GM18508 (cell line): ENCODE data around the gene SEC61A1.

ENCODE experiments used
- ATAC-seq: cut with Tn5 transposase; IDR thresholded peaks from one replicate; pipeline ENCODE4 v1.9.1; 2021; ENCODE audit warnings: moderate number of reproducible peaks; ENCODE audit not compliant: insufficient read depth, unreplicated experiment

The SEC61A1 gene

DNA sequence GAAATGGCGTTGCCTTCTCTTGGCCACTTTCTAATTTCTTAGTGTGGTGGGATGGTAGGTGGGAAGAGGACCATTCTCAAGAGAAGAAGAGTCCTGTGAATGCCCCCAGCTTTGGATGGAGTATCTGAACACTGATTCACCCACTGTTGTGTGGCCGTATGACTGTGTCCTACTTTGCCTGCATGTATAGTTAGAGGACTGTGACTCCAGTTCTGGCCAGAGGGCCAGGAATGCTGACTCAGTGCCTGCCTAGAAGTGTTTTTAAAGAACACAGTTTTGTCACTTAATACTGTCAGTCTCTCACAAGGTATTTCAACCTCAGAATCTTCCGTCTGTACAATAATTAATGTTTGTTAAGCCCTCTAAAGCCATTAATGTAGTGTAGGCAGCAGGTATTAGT is 2.1 kb downstream of the SEC61A1 start:
- no peak for ATAC-seq

DNA sequence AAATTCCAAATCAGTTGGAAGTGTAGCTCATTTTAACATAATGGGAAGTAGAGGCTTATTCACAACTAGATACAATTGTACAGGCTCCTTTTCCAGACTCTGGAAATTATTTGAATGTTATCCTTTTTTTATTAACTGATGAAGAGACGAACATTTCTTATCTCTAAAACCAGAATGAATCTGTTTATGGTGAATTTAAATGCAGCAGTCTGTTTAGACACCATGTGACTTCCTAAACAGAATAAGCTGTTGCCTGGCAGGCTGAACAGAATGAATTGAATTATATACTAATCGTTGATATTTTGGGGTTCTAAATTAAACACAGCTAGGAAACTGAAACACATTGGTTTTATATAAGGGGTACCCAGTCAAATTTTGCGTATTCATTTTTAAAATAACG is 4.0 kb downstream of the SEC61A1 start:
- no peak for ATAC-seq

DNA sequence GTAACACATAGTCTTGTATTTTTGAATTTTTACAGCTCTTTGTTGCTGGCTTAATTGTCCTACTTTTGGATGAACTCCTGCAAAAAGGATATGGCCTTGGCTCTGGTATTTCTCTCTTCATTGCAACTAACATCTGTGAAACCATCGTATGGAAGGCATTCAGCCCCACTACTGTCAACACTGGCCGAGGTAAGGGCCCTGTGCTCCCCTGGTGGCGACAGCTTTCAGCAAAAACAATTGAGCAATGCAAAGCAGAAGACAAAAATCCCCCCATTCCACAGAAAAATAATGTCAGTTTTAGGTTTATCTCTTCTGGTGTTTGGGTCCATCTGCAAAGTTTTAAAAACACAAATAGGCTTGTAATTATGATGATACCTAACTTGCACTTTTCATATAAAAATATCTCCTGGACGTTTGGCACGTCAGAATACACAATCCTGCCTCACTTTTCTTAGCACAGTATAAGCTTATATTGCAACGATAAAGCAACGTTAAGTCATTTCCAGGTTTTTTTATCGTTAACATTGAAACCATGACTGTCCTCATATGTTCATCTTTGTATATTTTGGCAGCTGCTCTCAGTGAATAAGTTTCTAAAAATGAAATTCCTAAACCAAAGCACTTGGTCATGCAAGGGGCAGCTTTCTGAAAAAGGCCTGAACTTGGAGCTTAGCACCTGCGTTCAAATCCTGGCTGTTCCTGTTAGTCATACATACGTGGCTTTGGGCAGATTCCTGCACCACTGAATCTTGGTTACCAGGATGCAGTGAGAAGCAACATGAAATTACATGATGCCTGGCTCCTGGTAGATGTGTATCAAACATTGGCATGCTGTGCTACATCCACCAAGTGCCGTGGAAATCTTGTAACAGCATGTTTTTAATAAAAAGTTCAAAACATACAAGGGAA is 8.5 kb downstream of the SEC61A1 start:
- ATAC-seq = no peak

DNA sequence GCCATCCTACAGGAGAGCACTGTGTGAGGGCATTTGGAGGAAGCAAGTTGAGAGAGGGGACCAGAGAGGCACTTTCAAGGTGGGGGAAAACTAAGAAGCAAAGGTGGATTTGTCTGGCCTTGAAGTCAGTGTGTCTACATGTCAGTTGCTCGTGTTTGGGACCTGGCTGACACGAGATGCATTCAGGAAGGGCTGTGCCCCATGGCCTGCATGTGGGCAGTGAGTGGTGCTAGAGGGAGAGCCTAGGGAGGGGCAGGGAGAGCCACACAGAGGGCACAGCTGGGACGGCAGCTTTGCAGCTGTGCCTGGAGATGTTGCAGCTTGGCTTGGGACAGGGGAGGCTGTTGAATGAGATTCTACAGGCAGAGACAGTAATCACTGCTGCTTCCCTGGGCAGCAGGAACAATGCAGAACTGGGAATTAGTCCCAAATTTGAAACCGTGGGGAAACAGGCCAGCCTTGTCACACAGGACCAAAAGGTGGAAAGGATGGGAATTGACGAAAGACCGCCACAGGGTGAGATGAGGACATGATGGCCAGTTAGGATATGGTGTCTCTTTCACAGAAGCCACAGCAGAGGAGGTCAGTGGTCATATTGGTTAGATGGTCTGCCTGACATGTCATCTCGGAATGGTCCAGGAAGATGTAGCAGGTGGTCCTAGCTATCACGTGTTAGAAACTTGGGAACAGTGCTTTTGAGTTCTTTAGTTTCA is 10.0 kb downstream of the SEC61A1 start:
- no peak for ATAC-seq

DNA sequence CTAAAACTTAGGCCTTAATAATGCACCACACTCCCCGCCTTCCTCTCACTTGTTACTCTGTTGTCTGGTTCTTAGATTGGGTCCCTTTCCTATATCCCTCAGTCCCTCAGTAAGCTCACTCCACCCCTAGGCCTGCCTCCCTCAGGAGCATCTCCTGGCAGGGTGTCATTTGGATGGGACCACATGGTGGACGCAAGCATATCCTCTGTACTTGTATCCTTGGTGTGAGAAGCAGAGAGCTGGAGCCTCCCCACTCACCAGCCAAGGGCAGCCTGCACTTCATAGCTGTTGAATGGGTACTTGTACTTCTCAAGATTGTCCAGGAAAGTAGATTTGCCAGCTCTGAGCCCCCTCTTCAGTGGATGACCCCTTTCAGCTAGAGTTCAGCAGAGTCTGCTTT is 11.6 kb downstream of the SEC61A1 start:
- ATAC-seq = no peak

DNA sequence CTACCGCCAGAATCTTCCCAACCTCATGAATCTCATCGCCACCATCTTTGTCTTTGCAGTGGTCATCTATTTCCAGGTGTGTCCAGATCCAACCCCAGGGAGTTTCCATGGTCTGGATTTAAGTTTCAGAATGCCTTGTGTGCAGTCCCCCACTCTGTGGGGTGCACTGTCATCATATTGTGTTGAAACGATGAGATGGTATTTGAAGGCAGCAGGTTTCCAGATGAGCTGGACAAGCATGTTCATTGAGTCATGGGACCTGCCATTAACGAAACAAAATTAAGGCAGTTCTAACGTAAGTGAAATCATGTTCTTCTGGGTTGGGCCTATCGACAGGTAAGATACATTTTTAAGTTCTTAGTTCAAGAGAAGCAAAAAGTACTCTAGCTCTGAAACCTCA is 12.7 kb downstream of the SEC61A1 start:
- ATAC-seq = no peak

DNA sequence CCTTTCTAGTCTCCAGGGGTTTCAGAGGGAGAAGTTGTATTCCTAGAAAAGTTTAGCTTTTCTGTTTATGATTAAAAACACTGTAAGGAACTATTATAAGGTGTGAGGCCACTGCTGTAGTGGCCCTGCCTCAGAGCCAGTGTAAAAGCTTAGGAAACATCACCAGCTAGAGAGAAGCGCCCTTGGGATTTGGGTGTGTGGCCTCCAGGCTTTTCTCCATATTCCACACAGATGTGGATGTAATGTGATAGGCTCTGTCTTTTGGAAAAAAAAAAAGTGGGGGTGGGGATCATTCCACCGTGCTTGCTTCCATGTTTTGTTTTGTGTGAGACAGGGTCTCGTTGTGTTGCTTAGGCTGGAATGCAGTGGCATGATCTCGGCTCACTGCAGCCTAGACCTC is 13.9 kb downstream of the SEC61A1 start:
- no peak for ATAC-seq

DNA sequence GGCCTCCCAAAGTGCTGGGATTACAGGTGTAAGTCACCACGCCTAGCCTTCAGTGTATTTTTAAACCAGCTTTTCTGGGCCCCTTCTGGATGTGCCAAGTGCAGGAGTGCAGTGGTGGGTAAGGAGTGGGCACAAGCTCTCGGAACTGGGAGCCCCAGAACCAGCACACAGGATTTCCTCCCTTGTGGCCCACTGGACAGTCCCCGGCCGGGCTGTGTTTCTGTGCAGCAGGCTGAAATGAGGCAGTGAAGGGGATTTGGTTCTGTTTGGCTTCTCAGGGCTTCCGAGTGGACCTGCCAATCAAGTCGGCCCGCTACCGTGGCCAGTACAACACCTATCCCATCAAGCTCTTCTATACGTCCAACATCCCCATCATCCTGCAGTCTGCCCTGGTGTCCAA is 14.4 kb downstream of the SEC61A1 start:
- no peak for ATAC-seq

DNA sequence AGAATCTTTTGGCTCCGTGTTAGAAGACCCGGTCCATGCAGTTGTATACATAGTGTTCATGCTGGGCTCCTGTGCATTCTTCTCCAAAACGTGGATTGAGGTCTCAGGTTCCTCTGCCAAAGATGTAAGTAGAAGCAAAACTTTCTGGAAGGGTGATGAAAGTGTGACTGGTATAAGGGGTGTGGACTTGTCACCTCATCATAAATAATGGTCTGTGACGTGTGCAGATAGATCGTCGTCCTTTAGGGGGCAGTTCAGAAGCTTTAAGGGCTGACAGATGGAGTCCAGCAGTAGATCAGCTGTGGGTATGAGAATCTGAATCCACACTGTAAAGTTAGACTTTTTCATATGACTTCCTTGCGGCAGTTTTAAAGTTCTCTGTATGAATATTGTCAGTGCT is 15.3 kb downstream of the SEC61A1 start:
- ATAC-seq = no peak

DNA sequence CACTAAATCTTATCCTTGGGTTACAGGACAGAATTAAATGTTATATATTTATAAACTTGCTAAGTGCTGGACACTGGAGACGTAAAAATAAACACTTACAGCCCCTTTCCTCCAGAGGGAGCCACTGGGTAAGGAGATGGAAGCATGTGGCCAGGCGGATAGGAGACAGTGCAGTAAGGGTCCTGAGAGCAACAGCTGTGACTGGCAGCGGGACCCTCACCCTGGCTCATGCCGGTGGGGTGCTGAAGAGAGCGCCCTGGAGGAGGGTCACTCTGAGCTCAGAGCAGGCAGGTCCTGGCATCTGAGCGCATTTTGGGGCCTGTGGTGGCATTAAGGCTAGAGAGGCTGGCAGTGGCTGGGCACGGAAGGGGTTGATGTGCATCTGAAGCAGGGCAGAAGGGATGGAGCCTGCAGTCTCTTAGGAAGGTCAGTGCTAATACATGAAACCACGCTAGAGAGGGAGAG is 16.0 kb downstream of the SEC61A1 start:
- ATAC-seq = no peak

DNA sequence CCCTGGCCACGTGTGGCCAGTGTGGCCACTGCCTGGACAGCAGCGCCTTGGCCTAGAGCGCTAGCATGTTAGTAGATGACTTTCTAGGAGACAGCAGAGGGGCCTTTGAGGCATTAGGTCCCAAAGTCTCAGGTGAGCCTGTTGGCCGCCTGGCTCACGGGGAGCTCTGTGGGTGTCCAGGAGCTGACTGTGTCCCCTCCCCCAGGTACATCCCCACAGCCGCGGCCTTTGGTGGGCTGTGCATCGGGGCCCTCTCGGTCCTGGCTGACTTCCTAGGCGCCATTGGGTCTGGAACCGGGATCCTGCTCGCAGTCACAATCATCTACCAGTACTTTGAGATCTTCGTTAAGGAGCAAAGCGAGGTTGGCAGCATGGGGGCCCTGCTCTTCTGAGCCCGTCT is 17.0 kb downstream of the SEC61A1 start:
- ATAC-seq = no peak

DNA sequence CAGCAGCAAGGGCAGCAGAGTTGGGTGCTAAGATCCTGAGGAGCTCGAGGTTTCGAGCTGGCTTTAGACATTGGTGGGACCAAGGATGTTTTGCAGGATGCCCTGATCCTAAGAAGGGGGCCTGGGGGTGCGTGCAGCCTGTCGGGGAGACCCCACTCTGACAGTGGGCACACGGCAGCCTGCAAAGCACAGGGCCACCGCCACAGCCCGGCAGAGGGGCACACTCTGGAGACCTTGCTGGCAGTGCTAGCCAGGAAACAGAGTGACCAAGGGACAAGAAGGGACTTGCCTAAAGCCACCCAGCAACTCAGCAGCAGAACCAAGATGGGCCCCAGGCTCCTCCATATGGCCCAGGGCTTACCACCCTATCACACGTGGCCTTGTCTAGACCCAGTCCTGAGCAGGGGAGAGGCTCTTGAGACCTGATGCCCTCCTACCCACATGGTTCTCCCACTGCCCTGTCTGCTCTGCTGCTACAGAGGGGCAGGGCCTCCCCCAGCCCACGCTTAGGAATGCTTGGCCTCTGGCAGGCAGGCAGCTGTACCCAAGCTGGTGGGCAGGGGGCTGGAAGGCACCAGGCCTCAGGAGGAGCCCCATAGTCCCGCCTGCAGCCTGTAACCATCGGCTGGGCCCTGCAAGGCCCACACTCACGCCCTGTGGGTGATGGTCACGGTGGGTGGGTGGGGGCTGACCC is 18.8 kb downstream of the SEC61A1 start:
- no peak for ATAC-seq

DNA sequence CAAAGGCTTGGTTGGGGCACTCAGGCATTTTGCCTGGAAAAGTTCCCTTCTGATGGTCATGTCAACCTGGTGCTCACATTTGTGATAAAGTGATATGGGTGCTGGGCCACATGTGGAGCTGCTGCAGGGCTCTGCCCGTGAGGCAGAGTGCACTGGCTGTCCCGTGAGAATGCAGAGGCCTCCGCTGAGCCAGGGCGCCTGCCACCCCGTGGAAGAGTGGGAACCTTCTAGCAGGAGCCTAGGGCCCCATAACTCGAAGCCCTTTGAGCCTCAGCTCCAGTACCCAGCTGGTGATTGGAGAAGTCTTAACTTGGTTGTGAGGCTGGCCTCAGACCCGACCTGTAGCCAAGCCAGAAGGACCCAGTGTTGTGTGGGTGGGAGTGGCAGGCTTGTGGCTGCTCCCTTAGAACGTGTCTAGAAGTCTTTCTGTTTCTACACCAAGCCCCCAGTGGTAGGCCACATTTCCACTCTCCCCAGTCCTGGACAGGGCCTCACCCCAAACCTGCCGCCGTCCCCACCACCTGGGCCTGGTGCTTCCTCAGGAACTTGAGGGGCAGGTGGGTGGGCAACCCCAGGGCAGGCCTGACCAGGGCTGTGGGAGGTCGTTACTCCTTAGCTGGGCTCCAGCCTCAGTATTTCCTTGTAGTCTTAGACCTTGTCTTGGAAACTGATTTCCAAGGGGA is 19.7 kb downstream of the SEC61A1 start:
- no peak for ATAC-seq

DNA sequence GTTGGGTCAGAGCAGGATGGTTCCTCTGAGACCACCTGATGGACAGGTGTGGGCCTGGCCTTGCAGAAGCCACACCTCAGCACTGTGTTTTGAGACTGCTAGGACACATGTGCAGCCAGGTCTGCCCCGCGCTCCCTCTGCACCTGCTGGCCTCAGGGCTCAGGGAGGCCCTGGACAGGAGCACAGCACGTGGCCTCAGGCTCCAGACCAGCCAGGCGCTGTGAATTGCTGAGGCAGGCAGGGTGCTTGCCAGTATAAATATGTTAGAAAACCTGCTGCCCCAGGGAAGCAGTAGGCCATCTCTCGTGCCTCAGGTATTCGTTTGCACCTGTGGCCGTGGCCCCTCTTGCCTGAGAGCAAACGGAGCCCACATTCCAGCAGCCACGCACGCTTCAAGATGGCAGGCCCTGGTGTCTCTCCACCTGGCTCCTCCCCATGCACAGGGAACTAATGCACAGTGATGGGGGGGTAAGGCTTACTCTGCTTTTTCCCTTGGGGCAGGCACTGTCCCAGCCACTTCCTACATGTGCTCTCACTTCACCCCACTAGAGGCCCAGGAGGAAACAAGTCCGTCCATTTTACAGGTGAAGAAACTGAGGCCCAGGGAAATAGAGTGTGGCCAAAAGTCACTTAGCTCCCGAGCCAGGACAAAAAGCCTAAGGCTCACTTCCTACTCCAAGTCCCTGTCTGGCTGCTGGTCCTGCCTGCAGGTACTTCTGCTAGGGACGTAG is 20.4 kb downstream of the SEC61A1 start:
- ATAC-seq = no peak

DNA sequence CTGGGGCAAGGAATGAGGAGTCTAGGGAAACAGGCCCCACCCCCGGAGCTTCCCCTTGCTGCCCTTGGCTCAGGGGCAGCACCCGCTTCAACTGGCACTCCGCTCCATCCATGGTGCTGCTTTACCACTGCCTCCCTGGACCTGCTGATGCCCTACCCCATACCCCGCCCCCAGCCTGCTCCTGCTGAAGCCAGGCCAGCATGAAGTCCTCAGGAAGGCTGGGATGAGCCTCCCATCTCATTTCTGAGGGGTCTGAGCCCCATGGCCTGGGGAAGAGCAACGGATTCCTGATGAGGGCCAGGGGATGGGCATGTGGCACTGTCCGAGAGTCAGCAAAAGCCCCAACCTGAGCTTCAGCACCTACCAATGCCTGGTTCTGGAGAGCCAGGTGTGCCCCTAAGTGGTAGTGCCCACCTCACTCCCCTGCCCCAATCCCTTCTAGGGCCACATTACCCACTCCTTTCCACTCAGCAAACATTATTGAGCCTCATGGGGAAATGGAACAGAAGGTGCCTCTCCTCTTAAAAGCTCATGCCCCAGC is 21.0 kb downstream of the SEC61A1 start:
- ATAC-seq = no peak

DNA sequence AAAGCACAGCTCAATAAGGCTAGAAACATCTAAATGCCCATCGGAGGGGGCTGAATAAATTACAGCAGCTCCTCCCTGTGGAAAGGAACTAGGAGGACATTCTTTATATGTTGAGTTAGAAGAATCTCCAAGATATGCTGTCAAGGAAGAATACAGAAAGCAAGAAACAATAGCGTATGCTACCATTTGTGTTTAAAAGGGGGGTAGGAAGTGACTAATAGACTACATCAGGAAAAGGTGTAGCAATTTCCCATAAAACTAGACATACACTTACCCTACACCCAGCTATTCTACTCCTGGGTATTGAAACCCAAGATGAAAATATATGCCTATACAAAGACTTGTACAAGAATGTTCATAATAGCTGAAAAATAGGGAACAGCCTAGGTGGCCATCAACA is 21.6 kb downstream of the SEC61A1 start:
- ATAC-seq = no peak

DNA sequence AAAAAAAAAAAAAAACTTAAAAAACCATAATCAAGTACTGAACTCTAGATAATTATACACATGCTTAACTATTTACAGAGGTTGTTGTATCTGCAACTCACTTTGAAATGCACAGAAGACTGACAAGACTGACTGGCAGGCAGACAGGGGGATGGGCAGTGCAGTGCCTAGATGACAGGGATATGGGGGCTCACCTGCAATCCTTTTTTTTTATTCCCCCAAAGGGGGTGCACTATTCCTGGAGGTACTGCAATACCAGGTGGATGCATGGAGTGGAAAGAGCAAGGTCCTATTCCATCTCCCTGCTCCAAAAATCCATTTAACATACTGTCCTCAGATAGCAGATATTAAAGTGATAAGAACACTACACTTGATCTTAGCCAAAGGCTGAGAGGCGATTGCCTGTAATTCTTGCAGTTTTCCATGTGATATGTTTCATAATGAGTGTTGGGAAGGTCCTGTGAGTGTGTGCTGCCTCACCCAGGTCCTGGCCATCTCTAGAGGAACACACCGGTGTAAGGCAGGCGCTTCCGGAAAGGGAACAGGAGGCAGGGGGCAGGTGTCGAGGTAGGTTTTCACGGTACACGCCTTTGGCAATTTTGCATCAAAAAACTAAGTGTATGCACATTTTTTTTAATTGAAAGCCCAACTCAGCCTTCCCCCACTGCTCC is 22.7 kb downstream of the SEC61A1 start:
- no peak for ATAC-seq

DNA sequence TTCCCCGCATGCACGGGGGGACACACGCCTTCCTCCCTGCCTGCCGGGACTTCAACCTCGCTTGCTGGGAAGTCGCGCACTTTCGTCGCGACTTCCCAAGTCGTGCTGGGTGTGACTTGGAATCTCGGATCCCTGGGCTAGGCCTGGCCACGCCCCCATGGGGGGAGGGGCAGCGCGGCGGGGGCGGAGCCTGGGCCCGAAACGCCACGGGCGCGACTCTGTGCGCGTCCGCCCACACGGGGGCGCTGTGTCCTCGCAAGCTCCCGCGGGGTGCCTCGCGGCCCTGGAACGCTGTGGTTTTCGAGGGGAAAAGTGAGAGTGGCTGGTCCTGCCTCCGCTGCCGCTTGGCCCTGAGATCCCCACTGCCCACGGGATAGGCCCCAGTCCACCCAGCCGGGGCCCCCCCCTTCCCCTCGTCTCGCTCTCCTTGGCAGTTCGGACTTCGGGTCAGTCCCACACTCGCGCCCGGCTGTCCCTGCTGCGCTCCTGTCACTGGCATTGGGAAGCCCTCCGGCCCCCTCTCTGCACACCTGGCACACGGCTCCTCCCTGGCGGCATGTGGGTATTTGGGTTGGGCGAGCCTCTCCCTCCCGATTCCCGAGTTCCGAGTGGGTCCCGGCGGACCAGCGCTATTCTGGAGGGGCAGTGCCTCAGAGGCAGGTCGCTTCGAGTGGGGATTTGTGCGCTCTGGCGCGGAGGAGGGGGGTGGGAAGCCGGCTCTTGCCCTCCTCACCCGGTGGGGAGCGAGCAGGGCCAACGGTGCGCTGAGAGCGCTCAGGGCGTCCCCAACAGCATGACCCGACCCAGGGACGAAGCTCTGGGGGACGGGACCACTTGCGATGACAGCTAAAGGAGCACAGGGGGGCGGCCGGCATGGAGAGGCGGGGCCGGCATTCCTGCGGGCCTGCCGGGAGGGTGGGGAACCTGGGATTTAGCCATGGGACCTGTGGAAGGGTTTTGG is 23.6 kb downstream of the SEC61A1 start:
- ATAC-seq = no peak
